BJ (cell line): ENCODE measurements around the gene GPR17. TPM values are rescaled to one million over a fixed set of nuclear protein-coding genes. Genes with fewer than 3 reads are reported as not detected.

Source experiments
- CTCF ChIA-PET: fragments of 350-600 bp; formaldehyde crosslinking; extraction: SDS; loops from one replicate; lab custom pipeline; 2021; ENCODE audit warnings: antibody characterized with exemption, inconsistent platforms; lab: Yijun Ruan, JAX
- POLR2A ChIA-PET: fragments of 300-600 bp; sonication (Branson Sonifier 250); formaldehyde crosslinking; extraction: SDS; loops from one replicate; lab custom pipeline; 2021; ENCODE audit warnings: antibody characterized with exemption; lab: Charles Lee
- DNase-seq: peaks from one replicate; pipeline ENCODE4 v3.0.0-alpha.2; 2011; ENCODE audit warnings: low read depth
- H3K27me3 ChIP-seq: 2 replicates; pipeline ENCODE4 v1.6.0; 2011; ENCODE audit warnings: low read length; ENCODE audit not compliant: control insufficient read depth, insufficient read depth
- H3K36me3 ChIP-seq: 2 replicates; pipeline ENCODE4 v1.5.1; 2011; ENCODE audit warnings: low read length; ENCODE audit not compliant: control insufficient read depth, insufficient read depth
- H3K4me3 ChIP-seq: 2 replicates; pipeline ENCODE4 v1.5.1; 2011; ENCODE audit warnings: low read depth, mild to moderate bottlenecking, control low read depth, low read length
- polyA plus RNA-seq: library from polyadenylated mRNA; depleted of rRNA; stranded (reverse); fragments of >200 nt; gene quantifications from 2 replicates; pipeline ENCODE4 v1.2.3, GENCODE V29; 2011
- TF ChIP-seq, protein P1 (sequence below): IDR thresholded peaks from 2 replicates; pipeline ENCODE4 v1.5.1; 2011; ENCODE audit warnings: low read depth, mild to moderate bottlenecking, control low read depth, inconsistent platforms, low read length, moderate library complexity; ENCODE audit not compliant: insufficient read depth

The GPR17 gene
- polyA plus RNA-seq, 1 experiment = not detected

DNA sequence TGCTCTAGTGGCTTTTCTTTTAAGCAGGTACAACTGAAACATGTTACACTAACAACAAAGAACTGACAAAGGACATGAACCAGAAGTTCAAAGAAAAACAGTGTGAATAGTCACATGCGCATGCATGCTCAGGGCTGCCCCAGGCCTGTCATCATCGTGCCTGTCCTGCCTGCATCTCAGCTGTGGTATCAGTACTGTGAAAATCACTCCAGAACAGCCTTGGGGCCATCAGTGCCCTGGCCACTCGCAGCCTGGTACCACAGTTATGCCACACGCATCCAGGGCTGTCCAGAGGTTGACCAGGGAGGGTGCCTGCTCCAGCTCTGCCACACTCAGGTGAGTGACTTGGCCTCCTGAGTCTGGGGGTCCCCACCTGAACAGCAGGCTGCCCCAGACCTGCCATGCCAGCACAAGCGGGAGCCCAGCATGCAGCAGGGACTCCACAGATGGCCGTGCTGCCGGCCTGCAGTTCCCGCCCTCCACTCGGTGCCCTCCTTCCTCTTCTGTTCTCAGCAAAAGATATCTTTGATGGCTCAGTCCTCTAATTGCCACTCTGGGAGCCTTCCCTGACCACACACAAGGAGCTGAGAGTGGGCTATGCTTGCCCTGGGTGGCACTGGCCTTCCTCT lies 17.1 kb downstream of the GPR17 start:
- ChIA-PET POLR2A (interaction anchor here (0.6 kb wide), 1 partner anchor 578 kb away, joined by 4 read pairs; no protein-coding TSS in a partner anchor), CTCF (interaction anchor here (1.0 to 2.4 kb wide), 5 partner anchors 12 to 72 kb away, joined by 3 to 13 read pairs (median 3); partner anchors contain the start of gene LIMS2)
- DNase-seq = no peak
- TF ChIP-seq, protein P1, sequence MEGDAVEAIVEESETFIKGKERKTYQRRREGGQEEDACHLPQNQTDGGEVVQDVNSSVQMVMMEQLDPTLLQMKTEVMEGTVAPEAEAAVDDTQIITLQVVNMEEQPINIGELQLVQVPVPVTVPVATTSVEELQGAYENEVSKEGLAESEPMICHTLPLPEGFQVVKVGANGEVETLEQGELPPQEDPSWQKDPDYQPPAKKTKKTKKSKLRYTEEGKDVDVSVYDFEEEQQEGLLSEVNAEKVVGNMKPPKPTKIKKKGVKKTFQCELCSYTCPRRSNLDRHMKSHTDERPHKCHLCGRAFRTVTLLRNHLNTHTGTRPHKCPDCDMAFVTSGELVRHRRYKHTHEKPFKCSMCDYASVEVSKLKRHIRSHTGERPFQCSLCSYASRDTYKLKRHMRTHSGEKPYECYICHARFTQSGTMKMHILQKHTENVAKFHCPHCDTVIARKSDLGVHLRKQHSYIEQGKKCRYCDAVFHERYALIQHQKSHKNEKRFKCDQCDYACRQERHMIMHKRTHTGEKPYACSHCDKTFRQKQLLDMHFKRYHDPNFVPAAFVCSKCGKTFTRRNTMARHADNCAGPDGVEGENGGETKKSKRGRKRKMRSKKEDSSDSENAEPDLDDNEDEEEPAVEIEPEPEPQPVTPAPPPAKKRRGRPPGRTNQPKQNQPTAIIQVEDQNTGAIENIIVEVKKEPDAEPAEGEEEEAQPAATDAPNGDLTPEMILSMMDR = no peak
- H3K36me3 ChIP-seq = peaks cover 6% of the 10 kb centered on the region
- H3K27me3 ChIP-seq = no peaks in the 10 kb centered on the region
- H3K4me3 ChIP-seq = no peak overlapping the region

DNA sequence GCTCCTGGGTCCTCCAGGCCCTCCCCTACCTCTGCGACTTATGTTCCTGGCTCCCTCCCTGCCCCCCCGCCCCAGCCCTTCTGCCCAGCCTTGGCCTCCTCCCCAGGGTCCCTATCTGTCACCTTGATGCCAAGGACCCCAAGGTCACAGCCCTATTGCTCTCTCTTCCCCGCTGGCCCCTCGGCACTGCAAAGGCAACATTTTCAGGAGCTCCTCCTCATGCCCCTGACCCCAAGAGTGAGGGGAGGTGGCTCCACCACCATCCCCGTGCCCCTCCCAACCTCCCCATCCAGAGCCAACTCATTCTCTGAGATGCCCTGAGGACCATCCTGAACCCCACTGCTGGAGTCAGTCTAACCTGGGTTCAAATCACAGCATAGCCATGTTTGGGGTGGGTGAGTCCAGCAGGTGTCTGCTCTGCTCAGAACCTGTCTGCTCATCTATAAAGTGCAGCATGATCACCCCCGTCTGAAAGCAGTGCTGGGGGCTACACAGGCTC lies 17.7 kb downstream of the GPR17 start:
- ChIA-PET CTCF (interaction anchor here (1.0 to 2.4 kb wide), 3 partner anchors 12 to 73 kb away, joined by 3 to 13 read pairs (median 3); partner anchors contain the start of gene LIMS2), POLR2A (interaction anchor here (0.6 kb wide), 1 partner anchor 578 kb away, joined by 4 read pairs; no protein-coding TSS in a partner anchor)
- TF ChIP-seq, protein P1 = no peak
- H3K27me3 ChIP-seq = no peaks in the 10 kb centered on the region
- H3K36me3 ChIP-seq = peaks cover 5% of the 10 kb centered on the region
- no peak for DNase-seq
- H3K4me3 ChIP-seq = no peak overlapping the region

DNA sequence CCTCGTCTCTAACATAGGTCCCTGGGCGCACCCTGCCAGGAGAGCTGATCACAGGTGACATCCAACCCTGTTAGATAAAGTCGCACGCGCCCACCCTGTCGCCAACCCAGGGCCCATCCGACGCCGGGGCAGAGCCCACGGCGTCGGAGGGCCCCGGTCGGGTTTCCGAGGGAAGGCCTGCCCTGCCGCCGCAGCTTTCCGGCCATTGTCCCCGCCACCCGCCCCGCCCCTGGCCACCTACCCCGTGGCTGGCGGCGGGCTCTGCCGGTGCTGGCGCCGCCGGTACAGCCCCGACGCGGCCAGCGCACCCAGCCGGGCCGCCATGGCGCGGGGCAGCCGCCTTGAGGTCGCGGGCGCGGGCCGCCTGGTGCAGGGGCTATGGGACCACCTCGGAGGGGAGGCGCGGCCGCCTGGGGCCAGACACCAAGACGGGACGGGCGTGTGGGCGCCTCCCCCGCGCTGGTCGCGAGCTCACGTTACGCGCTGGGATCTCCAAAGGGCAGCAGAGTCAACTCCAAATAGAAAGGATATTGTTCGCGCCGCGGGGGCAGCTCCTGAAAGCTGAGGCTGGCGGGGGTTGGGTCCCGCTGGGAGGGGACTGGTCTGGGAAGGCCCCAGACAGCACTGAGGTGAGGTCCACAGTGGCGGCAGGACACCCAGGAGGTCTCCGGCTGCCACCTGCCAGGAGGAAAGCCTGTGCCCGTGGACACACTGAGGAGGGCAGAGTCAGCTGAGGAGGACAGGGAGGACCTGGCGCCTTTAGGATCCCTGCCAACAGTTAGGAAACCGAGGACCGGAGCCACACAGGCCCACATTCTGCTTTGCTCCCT lies 18.3 kb downstream of the GPR17 start:
- TF ChIP-seq, protein P1 = no peak
- H3K4me3 ChIP-seq = peak overlapping the region; percentile 14; the same call in 1 of the 2 replicates
- ChIA-PET CTCF (interaction anchor here (1.4 to 2.4 kb wide), 3 partner anchors 11 to 14 kb away, joined by 3 to 13 read pairs (median 3); partner anchors contain the start of gene LIMS2), POLR2A (interaction anchor here (1.0 kb wide), 1 partner anchor 11 kb away, joined by 4 read pairs; the partner anchor contains the start of gene LIMS2)
- no peak for DNase-seq
- H3K27me3 ChIP-seq = no peaks in the 10 kb centered on the region
- peaks cover 2% of the 10 kb centered on the region; the same call in 1 of the 2 replicates for H3K36me3 ChIP-seq

DNA sequence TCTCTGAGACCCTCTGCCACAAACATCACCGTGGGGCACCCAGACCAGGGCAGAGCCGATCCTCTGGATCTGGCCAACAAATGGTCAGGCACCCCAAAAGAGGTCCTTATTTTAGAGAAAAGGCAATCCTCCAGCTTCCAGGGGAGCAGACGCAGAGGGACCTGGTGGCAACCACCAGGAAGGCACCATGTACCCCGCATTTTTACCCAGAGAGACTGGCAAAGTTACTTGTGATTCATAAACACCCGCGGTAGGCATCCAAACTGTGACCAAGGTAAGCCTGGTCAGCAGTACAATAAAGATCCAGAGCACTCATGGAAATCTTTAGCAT lies 18.9 kb downstream of the GPR17 start:
- H3K27me3 ChIP-seq = no peaks in the 10 kb centered on the region
- no peak overlapping the region for H3K4me3 ChIP-seq
- ChIA-PET POLR2A (interaction anchor here (1.0 kb wide), 1 partner anchor 10 kb away, joined by 4 read pairs; the partner anchor contains the start of gene LIMS2), CTCF (interaction anchor here (1.4 to 2.4 kb wide), 2 partner anchors 11 to 15 kb away, joined by 3 to 13 read pairs; no protein-coding TSS in a partner anchor)
- TF ChIP-seq, protein P1 = no peak
- no peak for DNase-seq
- H3K36me3 ChIP-seq = peaks cover 2% of the 10 kb centered on the region; the same call in 1 of the 2 replicates
